Measurements from ENCODE around the gene BMPR1B.

Gene BMPR1B

GRCh38 chr4:94757192-94758140 lies at the start of gene BMPR1B:
Gene BMPR1B (plus strand): TSS chr4:94757955. CDS start chr4:95104425, 346,470 bp downstream.
- in situ Hi-C loops (cut with MboI; ENCODE audit: low sequenced_read_pairs), result no loop called here

GRCh38 chr4:94711635-94712034 lies 46.1 kb upstream of the BMPR1B start:
- in situ Hi-C loops (cut with MboI; ENCODE audit: low sequenced_read_pairs), result no loop called here

- in situ Hi-C loops (cut with MboI; ENCODE audit: low sequenced_read_pairs), result no loop called here
Measured at GRCh38 chr4:94714365-94715160, 43.2 kb upstream of the BMPR1B start.

- in situ Hi-C loops (cut with MboI; ENCODE audit: low sequenced_read_pairs), result no loop called here
Measured at GRCh38 chr4:94715726-94716125, 42.0 kb upstream of the BMPR1B start.

GRCh38 chr4:94721310-94721709 lies 36.4 kb upstream of the BMPR1B start:
- in situ Hi-C loops (cut with MboI; ENCODE audit: low sequenced_read_pairs), result no loop called here

GRCh38 chr4:94722270-94722669 lies 35.5 kb upstream of the BMPR1B start:
- in situ Hi-C loops (cut with MboI; ENCODE audit: low sequenced_read_pairs), result no loop called here

- in situ Hi-C loops (cut with MboI; ENCODE audit: low sequenced_read_pairs), result no loop called here
Measured at GRCh38 chr4:94722748-94723147, 35.0 kb upstream of the BMPR1B start.

- in situ Hi-C loops (cut with MboI; ENCODE audit: low sequenced_read_pairs), result no loop called here
Measured at GRCh38 chr4:94724016-94724790, 33.6 kb upstream of the BMPR1B start.

- in situ Hi-C loops (cut with MboI; ENCODE audit: low sequenced_read_pairs), result no loop called here
Measured at GRCh38 chr4:94726524-94727123, 31.1 kb upstream of the BMPR1B start.

GRCh38 chr4:94728056-94728766 lies 29.5 kb upstream of the BMPR1B start:
- in situ Hi-C loops (cut with MboI; ENCODE audit: low sequenced_read_pairs), result no loop called here

GRCh38 chr4:94732358-94732698 lies 25.4 kb upstream of the BMPR1B start:
- in situ Hi-C loops (cut with MboI; ENCODE audit: low sequenced_read_pairs), result no loop called here

- in situ Hi-C loops (cut with MboI; ENCODE audit: low sequenced_read_pairs), result no loop called here
Measured at GRCh38 chr4:94739741-94740140, 18.0 kb upstream of the BMPR1B start.

- in situ Hi-C loops (cut with MboI; ENCODE audit: low sequenced_read_pairs), result no loop called here
Measured at GRCh38 chr4:94741304-94741703, 16.5 kb upstream of the BMPR1B start.

- in situ Hi-C loops (cut with MboI; ENCODE audit: low sequenced_read_pairs), result no loop called here
Measured at GRCh38 chr4:94743838-94744237, 13.9 kb upstream of the BMPR1B start.

GRCh38 chr4:94744850-94745249 lies 12.9 kb upstream of the BMPR1B start:
- in situ Hi-C loops (cut with MboI; ENCODE audit: low sequenced_read_pairs), result no loop called here

- in situ Hi-C loops (cut with MboI; ENCODE audit: low sequenced_read_pairs), result no loop called here
Measured at GRCh38 chr4:94746746-94747145, 11.0 kb upstream of the BMPR1B start.

- in situ Hi-C loops (cut with MboI; ENCODE audit: low sequenced_read_pairs), result no loop called here
Measured at GRCh38 chr4:94758141-94758699, 465 bp downstream of the BMPR1B start.

GRCh38 chr4:94758700-94759399 lies 1.1 kb downstream of the BMPR1B start:
- in situ Hi-C loops (cut with MboI; ENCODE audit: low sequenced_read_pairs), result no loop called here

GRCh38 chr4:94759767-94760211 lies 2.0 kb downstream of the BMPR1B start:
- in situ Hi-C loops (cut with MboI; ENCODE audit: low sequenced_read_pairs), result no loop called here

Measured in hTERT RPE-1 (cell line).